Endothelial cell (in vitro differentiated cells): ENCODE results near the gene KPRP. TPM values are rescaled to one million over a fixed set of nuclear protein-coding genes. Genes with fewer than 3 reads are reported as not detected.
A peak's percentile ranks its signal among the peaks of the same experiment; 100 is the strongest.

Source experiments
- DNase-seq: peaks from one replicate; pipeline ENCODE4 v3.0.0; 2021; ENCODE audit warnings: low spot score
- H3K27ac Mint-ChIP-seq: one replicate; pipeline ENCODE4 v1.8.0; 2021; ENCODE audit warnings: mixed read lengths, inconsistent platforms; ENCODE audit not compliant: unreplicated experiment
- H3K27me3 Mint-ChIP-seq: one replicate; pipeline ENCODE4 v1.8.0; 2021; ENCODE audit warnings: mild to moderate bottlenecking, moderate library complexity, mixed read lengths, inconsistent platforms; ENCODE audit not compliant: unreplicated experiment
- H3K36me3 Mint-ChIP-seq: one replicate; pipeline ENCODE4 v1.8.0; 2021; ENCODE audit warnings: mild to moderate bottlenecking, low read depth, mixed read lengths, inconsistent platforms; ENCODE audit not compliant: unreplicated experiment
- H3K4me1 Mint-ChIP-seq: one replicate; pipeline ENCODE4 v1.8.0; 2021; ENCODE audit warnings: mild to moderate bottlenecking, mixed read lengths, inconsistent platforms; ENCODE audit not compliant: unreplicated experiment
- H3K4me3 Mint-ChIP-seq: one replicate; pipeline ENCODE4 v1.8.0; 2021; ENCODE audit warnings: mild to moderate bottlenecking, mixed read lengths, inconsistent platforms; ENCODE audit not compliant: unreplicated experiment
- H3K9me3 Mint-ChIP-seq: one replicate; pipeline ENCODE4 v1.8.0; 2021; ENCODE audit warnings: mixed read lengths, inconsistent platforms; ENCODE audit not compliant: unreplicated experiment
- CTCF ChIP-seq: fragments of 200-600 bp; sonication (generic); IDR thresholded peaks from one replicate; pipeline ENCODE4 v1.5.0; 2021; ENCODE audit warnings: antibody characterized with exemption; ENCODE audit not compliant: unreplicated experiment
- long read RNA-seq: library from polyadenylated mRNA; unstranded; transcript quantifications from one replicate; pipeline ENCODE4 v2.0.0, GENCODE V29; 2020; ENCODE audit not compliant: unreplicated experiment
- total RNA-seq: library from RNA; stranded (reverse); fragmentation: NEBNext Ultra II Directional; extraction: Animal tissue kit (Norgen Biotek cat#: 25700); gene quantifications from one replicate; pipeline ENCODE4 v1.2.1, GENCODE V29; 2021; ENCODE audit not compliant: unreplicated experiment

Gene KPRP
- not detected for total RNA-seq
- long read RNA-seq = 0 reads

GRCh38 chr1:152757747-152758146 lies at the start of gene KPRP:
Gene KPRP, plus strand, starts transcription at chr1:152758025. Its CDS starts 1,564 bp downstream, at chr1:152759589.
- DNase-seq = no peak
- H3K36me3 Mint-ChIP-seq = no peaks in the 10 kb centered on the region
- no peak within 1 kb of the TSS for H3K27ac Mint-ChIP-seq
- TF ChIP-seq CTCF = no peak
- no peak within 1 kb of the TSS for H3K4me3 Mint-ChIP-seq
- peaks cover 4% of the 10 kb centered on the region for H3K27me3 Mint-ChIP-seq
- peaks cover 4% of the 10 kb centered on the region for H3K4me1 Mint-ChIP-seq
- no peaks in the 10 kb centered on the region for H3K9me3 Mint-ChIP-seq

- Mint-ChIP-seq H3K27ac (no peak overlapping the region), H3K9me3 (no peaks in the 10 kb centered on the region), H3K4me3 (no peak overlapping the region), H3K4me1 (no peaks in the 10 kb centered on the region), H3K36me3 (no peaks in the 10 kb centered on the region), H3K27me3 (no peaks in the 10 kb centered on the region)
- no peak for DNase-seq
- no peak for TF ChIP-seq CTCF
These were observed 39.6 kb upstream of the KPRP start for GRCh38 chr1:152718238-152718637.

- Mint-ChIP-seq H3K4me1 (no peaks in the 10 kb centered on the region), H3K27ac (no peak overlapping the region), H3K4me3 (no peak overlapping the region), H3K27me3 (peaks cover 2% of the 10 kb centered on the region), H3K36me3 (no peaks in the 10 kb centered on the region), H3K9me3 (no peaks in the 10 kb centered on the region)
- DNase-seq = no peak
- no peak for TF ChIP-seq CTCF
These were observed 32.6 kb upstream of the KPRP start for GRCh38 chr1:152725261-152725660.

- no peak for TF ChIP-seq CTCF
- H3K9me3 Mint-ChIP-seq = no peaks in the 10 kb centered on the region
- H3K4me1 Mint-ChIP-seq = no peaks in the 10 kb centered on the region
- no peak for DNase-seq
- peaks cover 2% of the 10 kb centered on the region for H3K27me3 Mint-ChIP-seq
- H3K27ac Mint-ChIP-seq = no peak overlapping the region
- no peaks in the 10 kb centered on the region for H3K36me3 Mint-ChIP-seq
- no peak overlapping the region for H3K4me3 Mint-ChIP-seq
These were observed 28.8 kb upstream of the KPRP start for GRCh38 chr1:152728986-152729385.

GRCh38 chr1:152735648-152736047 lies 22.2 kb upstream of the KPRP start:
- Mint-ChIP-seq H3K4me1 (no peaks in the 10 kb centered on the region), H3K36me3 (no peaks in the 10 kb centered on the region), H3K27ac (no peak overlapping the region), H3K4me3 (no peak overlapping the region), H3K9me3 (no peaks in the 10 kb centered on the region), H3K27me3 (peaks cover 2% of the 10 kb centered on the region)
- no peak for TF ChIP-seq CTCF
- DNase-seq = peak; percentile 25
